NCI-H1105 treated with DMSO at 0.1 percent for 48 hours (cell line): ENCODE measurements around the gene RABAC1.

Experiments
- DNase-seq: peaks from one replicate; lab custom pipeline; 2025; lab: John Stamatoyannopoulos, UW

The RABAC1 gene

DNA sequence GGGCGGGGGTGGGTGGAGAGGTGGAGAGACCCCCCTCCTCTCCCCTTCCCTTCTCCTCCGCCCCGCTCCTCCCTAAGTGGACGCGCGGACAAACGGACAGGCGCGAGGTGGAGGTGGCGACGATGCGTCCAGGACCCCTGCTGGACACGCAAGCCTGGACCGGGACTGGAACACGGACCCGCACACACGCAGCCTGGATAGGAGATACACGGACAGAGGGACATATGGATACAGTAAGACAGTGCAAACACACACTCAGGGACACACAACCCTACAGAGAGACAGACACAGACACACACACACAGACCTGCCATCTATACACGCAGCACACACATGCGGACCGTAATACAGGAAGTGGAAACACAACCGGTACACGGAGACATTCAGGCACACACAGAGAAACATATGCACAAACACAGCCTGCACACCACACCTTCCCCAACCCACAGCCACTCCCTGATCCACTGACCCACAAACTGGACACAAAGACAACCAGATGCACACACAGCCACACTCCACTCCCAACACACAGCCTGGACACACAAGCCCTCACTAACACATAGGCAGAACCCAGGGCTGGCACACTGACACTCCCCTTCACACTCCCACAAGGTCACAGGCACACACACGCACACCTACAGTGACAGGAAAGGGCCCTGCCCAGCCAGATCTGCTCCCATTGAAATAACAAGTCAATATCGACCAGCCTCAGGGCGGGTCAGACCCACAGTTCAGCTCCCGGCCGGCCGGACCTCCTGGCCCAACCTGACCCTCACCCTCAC is 30.2 kb downstream of the RABAC1 start:
- DNase-seq, result no peak

DNA sequence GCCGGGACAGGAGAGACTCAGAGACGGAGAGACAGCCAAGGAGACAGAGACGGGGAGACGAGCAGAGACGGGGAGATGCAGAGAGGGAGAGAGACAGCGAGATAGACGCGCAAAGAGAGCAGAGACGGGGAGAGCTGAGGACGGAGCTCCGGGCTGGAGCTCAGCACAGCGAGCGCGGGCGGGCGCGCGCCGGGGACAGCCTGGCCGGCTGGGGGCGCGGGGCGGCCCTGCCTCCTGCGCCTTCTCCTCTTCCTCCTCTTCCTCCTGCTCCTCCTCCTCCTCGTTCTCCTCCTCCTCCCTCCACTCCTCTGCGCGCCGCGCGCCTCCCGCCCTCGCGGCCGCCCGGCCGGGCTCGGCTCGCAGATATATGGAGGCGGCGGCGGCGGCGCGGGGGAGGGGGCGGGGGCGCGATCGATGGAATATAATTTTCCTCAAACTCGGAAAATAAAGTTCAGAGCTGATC is 30.9 kb downstream of the RABAC1 start, which contains the start of gene ERFL:
ERFL (minus strand) TSS at position 229 of the 463 bp plus-strand sequence. CDS start 15,530 bp downstream, outside the sequence.
- no peak for DNase-seq

DNA sequence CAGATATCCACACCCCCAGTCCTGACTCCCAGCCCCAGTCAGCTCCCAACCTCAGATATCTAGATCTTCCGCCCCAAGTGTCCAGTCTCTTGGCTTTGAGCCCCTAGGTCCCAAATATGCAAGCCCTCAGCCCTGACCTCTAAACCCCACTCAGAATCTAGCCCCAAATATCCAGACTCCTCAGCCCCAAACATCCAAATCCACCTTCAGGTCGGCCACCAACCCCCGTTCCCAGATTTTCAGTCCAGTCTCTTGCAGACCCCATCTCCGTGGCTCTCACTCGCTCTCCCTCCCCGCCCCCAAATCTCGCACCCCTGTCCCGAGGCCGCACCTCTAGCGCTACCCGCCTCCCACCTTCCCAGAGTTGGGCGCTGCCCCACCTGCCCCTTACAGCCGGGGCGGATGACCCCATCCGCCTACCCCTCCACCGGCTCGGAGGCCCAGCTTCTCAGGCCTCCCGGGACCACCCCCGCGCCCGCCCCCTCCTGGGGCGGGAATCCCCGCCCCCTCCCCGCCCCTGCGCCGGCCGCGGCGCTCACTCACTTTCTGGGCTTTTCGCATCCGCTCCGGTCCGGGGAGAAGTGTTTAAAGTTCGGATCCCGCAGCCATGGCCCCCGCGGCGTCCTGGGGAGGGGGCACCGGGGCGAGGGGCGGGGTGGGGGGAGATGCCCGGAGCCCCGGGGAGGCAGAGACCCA is 31.5 kb downstream of the RABAC1 start:
- DNase-seq, result no peak

DNA sequence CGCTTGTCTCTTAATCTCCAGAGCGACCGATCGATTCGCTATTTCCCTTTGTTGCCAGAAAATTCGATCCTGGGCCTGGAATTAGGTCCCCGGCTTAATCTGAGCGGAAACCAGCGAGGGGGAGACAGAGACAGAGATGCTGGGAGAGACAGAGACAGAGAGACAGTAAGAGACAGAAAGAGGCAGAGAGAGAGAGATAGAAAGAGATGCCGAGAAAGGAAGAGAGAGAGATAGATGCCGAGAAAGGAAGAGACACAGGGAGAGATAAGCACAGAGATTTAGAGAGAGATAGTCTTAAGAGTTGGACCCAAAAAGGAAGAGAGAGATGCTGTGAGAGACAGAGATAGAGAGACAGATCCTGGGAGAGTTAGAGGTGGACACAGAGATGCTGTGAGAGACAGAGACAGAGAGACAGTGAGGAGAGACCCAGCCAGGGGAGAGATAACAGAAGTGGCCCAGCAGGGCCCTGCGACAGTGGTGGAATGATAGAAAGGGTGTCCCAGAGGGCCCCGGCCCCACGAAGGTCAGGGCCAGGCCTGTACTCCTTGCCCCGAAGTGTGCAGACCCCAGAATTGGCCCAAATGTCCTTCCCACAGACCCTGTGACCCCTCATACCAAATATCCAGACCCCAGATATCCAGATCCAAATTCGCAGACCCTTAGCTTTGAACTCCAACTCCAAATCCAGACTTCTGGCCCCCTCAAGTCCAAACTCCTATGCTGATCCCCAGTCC is 32.2 kb downstream of the RABAC1 start:
- no peak for DNase-seq

- no peak for DNase-seq
Measured at GRCh38 chr19:41926028-41926762, 32.9 kb downstream of the RABAC1 start.

GRCh38 chr19:41925208-41926003 is 33.7 kb downstream of the RABAC1 start:
- DNase-seq, result no peak

DNA sequence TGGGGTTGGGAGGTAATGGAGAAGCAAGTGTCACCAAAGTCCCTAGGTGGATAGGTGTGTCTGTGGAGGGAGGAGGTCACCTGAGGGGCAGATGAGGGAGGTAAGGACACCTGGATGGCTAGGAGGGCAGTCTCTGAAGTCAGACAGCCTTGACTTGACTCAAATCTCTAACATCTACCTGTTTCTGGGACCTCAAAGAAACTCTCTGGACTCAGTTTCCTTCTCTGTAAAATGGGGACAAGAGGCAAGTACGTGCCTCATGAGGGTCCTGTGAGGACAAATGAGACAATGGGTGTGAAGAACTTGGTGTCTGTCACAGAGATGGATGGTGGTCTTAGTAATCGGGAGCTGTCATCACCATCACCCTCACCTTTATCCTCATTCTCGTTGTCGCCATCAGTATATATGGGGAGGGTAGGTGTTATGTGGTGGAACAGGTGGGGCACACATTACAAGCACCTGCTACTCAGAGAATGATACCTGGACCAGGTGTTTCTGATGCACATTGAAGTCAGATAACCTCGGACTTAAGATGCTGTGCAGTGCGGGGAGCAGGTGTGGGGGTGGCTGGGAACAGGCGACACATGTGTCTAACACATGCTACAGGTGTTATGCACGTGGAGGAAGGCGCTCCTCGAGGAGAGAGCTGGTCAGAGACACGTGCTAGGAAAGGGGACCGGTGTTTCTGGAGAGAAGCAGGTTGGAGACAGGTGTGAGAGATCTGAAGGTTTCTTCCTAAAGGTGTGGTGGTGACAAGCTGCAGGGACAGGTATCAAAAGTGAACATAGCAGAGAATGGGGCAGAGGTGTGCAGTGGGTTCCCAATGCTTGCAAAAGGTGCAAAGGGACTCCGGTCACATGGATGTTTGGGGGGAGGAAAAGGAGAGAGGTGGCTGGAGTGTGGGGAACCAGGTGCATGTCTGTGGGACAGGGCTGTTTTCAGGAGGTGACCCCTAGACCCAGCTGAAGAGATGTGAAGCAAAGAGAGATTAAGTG is 34.7 kb downstream of the RABAC1 start:
- DNase-seq, result no peak

DNA sequence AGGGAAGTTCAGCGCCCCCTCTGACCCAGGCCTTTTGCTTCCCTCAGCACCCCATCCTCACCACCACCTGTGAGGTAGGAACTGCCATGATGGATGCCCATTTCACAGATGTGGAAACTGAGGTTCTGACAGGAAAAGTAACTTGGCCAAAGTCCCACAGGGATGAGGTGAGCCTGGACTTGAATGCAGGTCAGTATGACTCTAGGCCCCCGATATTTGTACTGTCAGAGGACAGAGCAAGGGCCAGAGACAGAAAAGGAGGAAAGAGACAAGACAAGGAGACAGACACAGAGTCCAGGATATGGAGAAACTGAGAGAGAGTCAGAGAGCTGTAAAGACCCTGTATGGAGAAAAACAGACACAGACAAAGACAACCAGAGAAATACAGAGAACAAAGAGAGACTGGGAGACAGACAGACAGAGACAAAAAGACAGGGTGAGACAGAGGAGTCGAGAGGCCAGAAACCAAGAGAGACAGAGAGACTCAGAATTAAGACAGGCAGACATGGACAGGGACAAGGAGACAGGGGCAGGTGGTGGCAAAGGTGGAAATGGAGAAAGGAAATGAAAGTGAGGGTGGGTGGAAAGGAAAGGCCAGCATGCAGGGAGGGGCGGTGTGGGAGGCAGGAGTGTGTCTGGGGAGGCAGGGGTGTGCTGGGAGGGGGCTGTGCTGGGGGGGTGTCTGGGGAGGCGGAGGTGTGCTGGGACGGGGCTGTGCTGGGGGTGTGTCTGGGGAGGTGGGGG is 35.9 kb downstream of the RABAC1 start:
- DNase-seq, result no peak

- no peak for DNase-seq
Measured at GRCh38 chr19:41922585-41922984, 36.5 kb downstream of the RABAC1 start.

- DNase-seq, result no peak
Measured at GRCh38 chr19:41921577-41922576, 37.2 kb downstream of the RABAC1 start.

GRCh38 chr19:41920882-41921576 is 38.1 kb downstream of the RABAC1 start:
- DNase-seq, result no peak

GRCh38 chr19:41919948-41920712 is 39.0 kb downstream of the RABAC1 start:
- no peak for DNase-seq

DNA sequence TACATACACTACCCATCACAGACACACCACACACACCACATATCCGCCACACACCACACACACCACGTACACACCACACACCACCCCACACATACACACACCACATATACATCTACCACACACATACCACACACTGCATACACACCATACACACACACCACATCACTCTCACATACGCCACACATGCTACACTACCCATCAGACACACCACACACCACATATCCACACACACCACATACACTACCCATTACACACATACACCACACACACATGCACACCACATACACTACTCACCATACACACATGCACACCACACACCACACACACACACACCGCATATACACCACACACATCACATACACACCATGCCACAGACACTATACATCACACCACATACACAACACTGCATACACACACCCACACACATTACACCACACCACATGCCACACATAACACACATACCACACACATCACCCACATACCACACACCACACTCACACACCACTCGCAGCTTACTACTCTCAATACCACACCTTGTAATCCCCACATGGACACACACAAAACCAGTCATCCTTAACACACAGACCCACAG is 40.4 kb downstream of the RABAC1 start:
- no peak for DNase-seq

GRCh38 chr19:41918095-41918494 is 41.0 kb downstream of the RABAC1 start:
- DNase-seq, result no peak

- no peak for DNase-seq
Measured at GRCh38 chr19:41917676-41918075, 41.4 kb downstream of the RABAC1 start.
